Right cardiac atrium (tissue), 5 donors: ENCODE measurements around the gene BCKDK. TPM values are rescaled to one million over a fixed set of nuclear protein-coding genes. Genes with fewer than 3 reads are reported as not detected.

Source experiments
- ATAC-seq, 2 donors: fragments of 200-7000 bp; cut with Tn5 transposase; one replicate each; pipeline versions ENCODE4 v1.8.0 to v1.9.1; 2020; ENCODE audit warnings: moderate library complexity in 2 of 2, mild to moderate bottlenecking in 1 of 2
- DNase-seq, 3 donors: peaks; one replicate each; pipeline ENCODE4 v3.0.0-alpha.2; 2020
- H3K27ac ChIP-seq: one replicate; pipeline ENCODE4 v1.5.1; 2013; ENCODE audit warnings: mild to moderate bottlenecking, low read length, control low read depth, moderate library complexity
- H3K27me3 ChIP-seq: one replicate; pipeline ENCODE4 v1.6.1; 2013; ENCODE audit not compliant: control insufficient read depth, insufficient read depth
- H3K4me1 ChIP-seq: one replicate; pipeline ENCODE4 v1.6.1; 2013; ENCODE audit warnings: low read length; ENCODE audit not compliant: control insufficient read depth, insufficient read depth
- H3K4me3 ChIP-seq: one replicate; pipeline ENCODE4 v1.5.1; 2013; ENCODE audit warnings: low read length, control low read depth
- H3K9me3 ChIP-seq: one replicate; pipeline ENCODE4 v1.6.1; 2013; ENCODE audit warnings: low read length; ENCODE audit not compliant: control insufficient read depth
- WGBS: extraction: QIAGEN DNeasy Blood & Tissue Kit; methylation state at CpG from one replicate; pipeline ENCODE4 v1.1.7; 2013; 5-methylcytosine and 5-hydroxymethylcytosine counted together
- intact Hi-C, 4 donors: fragments of 100-400 bp; cut with DNase I; formaldehyde crosslinking; loops; one replicate each; pipeline versions ENCODE4 v1.11.0 to v1.14.0; 2022 to 2023
- polyA plus RNA-seq: library from polyadenylated mRNA; stranded (reverse); fragments of 200-250 nt; gene quantifications from one replicate; pipeline ENCODE4 v1.2.3, GENCODE V29; 2013
- total RNA-seq, 4 donors: library from RNA; stranded (reverse); fragmentation: NEBNext Ultra II Directional; extraction: Animal tissue kit (Norgen Biotek cat#: 25700); gene quantifications; one replicate each; pipeline ENCODE4 v1.2.1, GENCODE V29; 2021
- donor health status: healthy with polysubstance abuse.
- donor health status: DM: no; HTN: yes; CAD: no.
- donor health status: DM: no; HTN: no; CAD: no.
- donor health status: DM: no; HTN: yes; CAD: no; lungs with severe emphysema.
- donor health status: DM: yes; HTN: yes; CAD: no.

The BCKDK gene
- total and polyA plus RNA-seq, 5 donors = 42.2 to 50.8 (median 46.3) TPM

GRCh38 chr16:31080756-31081419 is 27.3 kb upstream of the BCKDK start:
- no peak for ATAC-seq

DNA sequence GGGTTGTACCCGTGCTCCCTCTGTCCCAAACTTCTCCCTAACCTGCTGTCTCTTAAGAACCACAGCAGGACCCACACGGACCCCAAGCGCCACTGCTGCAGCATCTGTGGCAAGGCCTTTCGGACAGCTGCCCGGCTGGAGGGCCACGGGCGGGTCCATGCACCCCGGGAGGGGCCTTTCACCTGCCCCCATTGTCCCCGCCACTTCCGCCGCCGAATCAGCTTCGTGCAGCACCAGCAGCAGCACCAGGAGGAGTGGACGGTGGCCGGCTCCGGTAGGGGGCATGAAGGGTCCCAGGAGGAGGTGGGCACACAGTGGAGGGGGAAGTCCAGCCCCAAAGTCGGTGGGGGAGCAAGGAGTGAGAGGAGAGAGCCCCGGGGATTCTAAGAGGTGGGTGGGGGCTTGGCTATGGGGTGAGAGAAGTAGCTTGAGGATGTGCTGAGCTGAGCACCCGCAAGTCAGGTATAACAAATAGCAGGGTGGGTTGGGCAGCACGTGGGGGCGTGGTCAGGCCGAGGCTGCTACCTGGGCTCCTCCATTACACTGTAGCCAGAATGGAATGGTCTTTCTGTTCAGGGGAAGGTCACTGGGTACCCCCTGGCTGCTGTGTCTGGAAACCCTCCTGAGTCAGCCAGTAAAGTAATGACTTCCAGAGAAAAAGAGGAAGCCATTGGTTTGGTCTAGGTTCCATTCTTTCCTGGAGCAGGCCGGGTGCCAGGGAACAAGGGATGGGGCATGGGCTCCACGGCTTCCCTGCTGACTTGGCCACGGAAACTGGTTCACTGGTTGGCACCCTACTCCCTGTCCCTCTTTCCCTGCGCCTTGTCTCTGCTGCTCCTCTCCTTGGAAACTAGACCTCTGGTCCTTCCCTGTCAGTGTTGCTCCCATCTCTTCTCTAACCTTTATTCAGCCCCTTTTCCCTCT is 26.5 kb upstream of the BCKDK start:
- H3K9me3 ChIP-seq = no peaks in the 10 kb centered on the region
- ATAC-seq (no peak), DNase-seq (peak in 1 of 3 donors; percentile 67)
- WGBS = 85% methylated on average over 26 of the region's 26 CpGs
- no peak overlapping the region for H3K4me3 ChIP-seq
- H3K27me3 ChIP-seq = no peaks in the 10 kb centered on the region
- intact Hi-C loops = no loop called here
- H3K27ac ChIP-seq = no peak overlapping the region
- H3K4me1 ChIP-seq = no peaks in the 10 kb centered on the region

More at GRCh38 chr16:31080756-31081419, 27.3 kb upstream of the BCKDK start:
- WGBS = 91% methylated on average over 13 of the region's 13 CpGs
- Histone ChIP-seq H3K27me3 (no peaks in the 10 kb centered on the region), H3K4me3 (no peak overlapping the region), H3K9me3 (no peaks in the 10 kb centered on the region), H3K4me1 (no peaks in the 10 kb centered on the region), H3K27ac (no peak overlapping the region)
- no peak for DNase-seq
- intact Hi-C loops = no loop called here

GRCh38 chr16:31082368-31083045 is 25.7 kb upstream of the BCKDK start:
- no peaks in the 10 kb centered on the region for H3K4me1 ChIP-seq
- intact Hi-C loops = no loop called here
- 66% methylated on average over 14 of the region's 14 CpGs for WGBS
- no peak overlapping the region for H3K27ac ChIP-seq
- no peak overlapping the region for H3K4me3 ChIP-seq
- ATAC-seq (no peak), DNase-seq (no peak)
- no peaks in the 10 kb centered on the region for H3K9me3 ChIP-seq
- no peaks in the 10 kb centered on the region for H3K27me3 ChIP-seq

- ATAC-seq = no peak
- intact Hi-C loops = no loop called here
- H3K9me3 ChIP-seq = no peaks in the 10 kb centered on the region
- peak in 1 of 3 donors; percentile 11 for DNase-seq
- WGBS = 60% methylated on average over 9 of the region's 9 CpGs
- H3K4me1 ChIP-seq = no peaks in the 10 kb centered on the region
- no peak overlapping the region for H3K4me3 ChIP-seq
- no peaks in the 10 kb centered on the region for H3K27me3 ChIP-seq
- H3K27ac ChIP-seq = no peak overlapping the region
Observed at GRCh38 chr16:31083081-31083480, 25.1 kb upstream of the BCKDK start.

DNA sequence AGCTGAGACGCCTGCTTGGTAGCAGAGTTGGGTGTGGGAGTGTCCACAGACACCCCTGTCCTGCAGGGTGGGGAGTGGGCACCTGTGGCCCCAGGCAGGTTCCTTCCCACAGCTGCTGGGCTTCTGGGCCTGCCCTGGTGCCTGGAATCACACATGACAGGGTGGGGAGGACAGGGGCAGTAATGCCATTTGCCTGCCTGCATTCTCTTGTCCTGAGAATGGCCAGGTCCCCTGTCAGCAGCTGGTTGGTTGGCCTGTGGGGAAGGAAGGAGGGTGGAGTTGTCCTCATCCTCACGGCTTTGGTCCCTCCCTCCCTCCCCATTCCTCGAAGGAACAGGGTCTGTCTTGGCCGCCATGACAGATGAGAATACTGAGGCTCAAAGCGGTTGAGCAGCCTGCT is 24.6 kb upstream of the BCKDK start:
- ATAC-seq = no peak

GRCh38 chr16:31083981-31084380 is 24.2 kb upstream of the BCKDK start:
- Histone ChIP-seq H3K4me3 (no peak overlapping the region), H3K9me3 (no peaks in the 10 kb centered on the region), H3K4me1 (no peaks in the 10 kb centered on the region), H3K27me3 (no peaks in the 10 kb centered on the region), H3K27ac (no peak overlapping the region)
- DNase-seq = peak in 1 of 3 donors; percentile 47
- WGBS = 88% methylated on average over 13 of the region's 13 CpGs
- intact Hi-C loops = no loop called here
- no peak for ATAC-seq

More for the DNA sequence above, 24.6 kb upstream of the BCKDK start:
- DNase-seq = no peak
- Histone ChIP-seq H3K27me3 (no peaks in the 10 kb centered on the region), H3K9me3 (no peaks in the 10 kb centered on the region), H3K4me3 (no peak overlapping the region), H3K4me1 (no peaks in the 10 kb centered on the region), H3K27ac (no peak overlapping the region)
- intact Hi-C loops = no loop called here
- WGBS = 67% methylated on average over 5 of the region's 5 CpGs

DNA sequence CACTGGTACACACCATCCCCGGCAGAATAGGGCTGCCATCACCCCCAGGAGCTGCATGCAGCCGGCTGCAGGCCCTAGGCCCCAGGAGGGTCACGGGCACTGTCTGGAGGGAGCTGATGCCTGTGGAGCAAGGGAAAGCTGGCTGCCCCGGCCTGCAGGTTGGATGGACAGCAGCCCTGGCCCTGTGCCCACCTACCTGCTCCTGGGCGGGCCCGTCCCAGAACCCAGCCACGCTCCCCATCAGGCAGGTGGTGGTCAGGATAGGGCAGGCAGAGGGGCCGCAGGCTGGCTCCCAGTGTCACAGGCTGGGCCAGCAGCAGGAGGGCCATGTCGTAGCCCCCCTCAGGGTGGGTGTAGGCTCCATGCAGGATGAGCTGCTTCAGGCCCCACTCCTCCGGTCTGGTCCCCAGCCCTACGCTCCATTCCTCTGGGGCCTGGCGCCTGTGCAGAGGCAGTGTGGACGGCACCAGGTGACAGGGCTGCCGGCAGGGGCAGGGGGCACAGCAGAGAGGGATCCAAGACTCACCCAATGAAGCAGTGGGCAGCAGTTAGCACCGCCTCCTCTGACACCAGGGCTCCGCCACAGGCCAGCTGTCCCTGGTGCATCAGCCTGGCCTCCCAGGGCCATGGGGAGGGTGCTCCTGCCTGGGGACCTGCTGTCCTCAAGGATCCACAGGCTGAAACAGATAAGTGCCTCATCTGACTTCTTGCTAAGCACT is 23.4 kb upstream of the BCKDK start:
- Histone ChIP-seq H3K4me3 (no peak overlapping the region), H3K9me3 (no peaks in the 10 kb centered on the region), H3K4me1 (no peaks in the 10 kb centered on the region), H3K27me3 (no peaks in the 10 kb centered on the region), H3K27ac (no peak overlapping the region)
- 89% methylated on average over 16 of the region's 16 CpGs for whole genome bisulfite sequencing
- peak in 1 of 3 donors; percentile 55 for DNase-seq
- ATAC-seq = no peak
- intact Hi-C loops = no loop called here

DNA sequence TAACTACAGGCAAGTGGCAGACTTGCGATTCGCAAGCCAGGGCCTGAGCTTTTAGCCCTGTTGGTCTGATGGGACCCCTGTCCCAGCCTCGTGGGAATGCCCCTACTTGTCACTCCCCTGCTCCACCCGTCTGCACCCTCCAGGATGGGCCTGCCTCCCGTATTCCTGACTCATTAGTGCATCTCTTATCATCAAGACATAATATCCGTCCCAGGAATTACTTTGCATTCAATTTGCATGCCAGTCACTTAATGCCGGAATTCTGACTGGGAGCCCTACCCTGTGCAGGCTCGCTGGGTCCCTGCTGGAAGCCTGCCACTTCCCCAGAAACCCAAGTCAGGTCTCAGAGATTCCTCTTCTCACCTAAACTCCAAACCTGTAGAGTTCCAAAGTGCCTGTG is 22.8 kb upstream of the BCKDK start:
- intact Hi-C loops = no loop called here
- Histone ChIP-seq H3K4me3 (no peak overlapping the region), H3K9me3 (no peaks in the 10 kb centered on the region), H3K27ac (no peak overlapping the region), H3K27me3 (no peaks in the 10 kb centered on the region), H3K4me1 (no peaks in the 10 kb centered on the region)
- DNase-seq (peak in 1 of 3 donors; percentile 38), ATAC-seq (no peak)
- 74% methylated on average over 8 of the region's 8 CpGs for WGBS

DNA sequence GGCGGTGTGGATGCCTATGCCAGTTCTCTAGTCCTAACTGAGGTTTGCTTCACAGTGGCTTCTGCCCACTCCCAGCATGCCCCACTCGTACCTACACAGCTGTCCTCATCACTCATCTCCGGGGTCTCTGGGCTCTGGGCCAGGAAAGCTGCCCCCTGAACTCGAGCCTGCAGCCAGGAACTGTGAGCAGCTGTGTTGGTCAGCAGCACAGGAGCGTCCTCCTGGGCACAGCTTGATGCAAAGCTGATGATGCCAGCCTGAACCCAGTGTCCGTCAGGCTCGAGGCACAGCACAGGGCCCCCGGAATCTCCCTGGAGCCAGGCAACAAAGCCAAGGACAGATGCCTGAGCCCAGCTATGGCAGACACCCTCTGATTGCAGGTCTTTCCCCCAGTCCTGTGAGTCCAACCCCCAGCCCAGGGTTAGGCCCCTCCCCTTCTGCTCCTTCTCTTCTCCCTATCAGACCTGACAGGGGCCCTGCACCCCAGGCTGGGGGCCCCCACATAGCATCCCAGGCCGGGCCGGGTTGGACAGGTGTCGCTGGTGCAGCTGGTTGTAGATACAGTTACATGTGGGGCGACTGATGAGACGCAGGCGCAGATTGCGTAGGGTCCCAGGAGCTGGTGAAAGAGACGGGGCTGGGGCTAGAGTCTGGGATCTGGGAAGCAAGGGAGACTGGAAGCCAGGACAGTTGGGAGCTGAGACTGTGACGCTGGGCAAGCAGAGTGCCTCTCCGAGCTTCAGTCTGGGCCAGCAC is 22.1 kb upstream of the BCKDK start:
- no peaks in the 10 kb centered on the region for H3K4me1 ChIP-seq
- H3K4me3 ChIP-seq = no peak overlapping the region
- no peak overlapping the region for H3K27ac ChIP-seq
- WGBS = 84% methylated on average over 18 of the region's 18 CpGs
- no peaks in the 10 kb centered on the region for H3K27me3 ChIP-seq
- no peak for ATAC-seq
- DNase-seq = peak in 2 of 3 donors; percentile 39 to 41
- intact Hi-C loops = no loop called here
- no peaks in the 10 kb centered on the region for H3K9me3 ChIP-seq

GRCh38 chr16:31086629-31086906 is 21.6 kb upstream of the BCKDK start:
- no peaks in the 10 kb centered on the region for H3K9me3 ChIP-seq
- no peak overlapping the region for H3K27ac ChIP-seq
- DNase-seq = peak in 1 of 3 donors; percentile 35
- ATAC-seq = no peak
- no peaks in the 10 kb centered on the region for H3K4me1 ChIP-seq
- WGBS = 85% methylated on average over 6 of the region's 6 CpGs
- H3K4me3 ChIP-seq = no peak overlapping the region
- intact Hi-C loops = no loop called here
- H3K27me3 ChIP-seq = no peaks in the 10 kb centered on the region
